Choroid plexus epithelial cell (primary cell): Measurements from ENCODE around the gene LTK.

Experiments
- DNase-seq: peaks from one replicate; pipeline ENCODE4 v3.0.0-alpha.2; 2010; ENCODE audit warnings: low read depth
- H3K4me3 ChIP-seq: 2 replicates; pipeline ENCODE4 v1.5.1; 2011; ENCODE audit warnings: low read depth, mild to moderate bottlenecking, control low read depth, low read length, moderate library complexity
- TF ChIP-seq, protein P1 (sequence below): conservative IDR thresholded peaks from 2 replicates; pipeline ENCODE4 v1.5.1; 2011; ENCODE audit warnings: low read depth, mild to moderate bottlenecking, control low read depth, inconsistent platforms, low read length, moderate library complexity

The LTK gene

DNA sequence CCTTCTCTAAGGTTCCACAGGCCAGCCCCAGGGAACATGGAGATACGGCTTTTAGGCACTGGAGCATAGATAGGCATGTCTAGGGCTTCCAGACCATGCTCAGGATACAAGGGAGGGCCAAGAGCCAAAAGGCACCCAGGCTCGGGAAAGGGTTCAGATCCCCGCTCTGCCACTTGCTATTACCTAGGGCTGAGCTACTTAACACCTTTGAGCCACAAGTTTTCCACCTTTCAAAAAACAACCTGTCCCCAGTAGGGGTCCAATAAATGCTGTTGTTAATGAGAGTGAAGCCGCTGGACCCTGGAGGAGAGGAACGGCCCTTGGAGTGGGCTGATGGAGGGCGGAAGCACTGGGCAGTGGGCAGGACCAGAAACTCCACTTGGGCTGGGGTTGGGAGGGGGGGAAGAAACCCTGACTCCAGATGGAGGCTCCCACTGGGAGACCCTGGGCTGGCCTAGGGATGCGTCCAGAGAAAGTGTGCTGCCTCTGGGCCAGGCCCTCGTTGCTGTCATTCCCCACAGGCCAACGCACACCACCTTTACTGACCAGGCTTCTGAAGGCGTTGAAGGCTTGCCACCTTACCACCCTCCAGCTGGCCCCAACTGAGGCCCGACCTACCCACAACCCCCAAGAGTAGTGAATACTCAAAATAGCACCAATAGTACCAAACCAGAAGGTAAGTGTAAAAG, 28.5 kb downstream of the LTK start:
- no peak overlapping the region for H3K4me3 ChIP-seq
- TF ChIP-seq, protein P1, sequence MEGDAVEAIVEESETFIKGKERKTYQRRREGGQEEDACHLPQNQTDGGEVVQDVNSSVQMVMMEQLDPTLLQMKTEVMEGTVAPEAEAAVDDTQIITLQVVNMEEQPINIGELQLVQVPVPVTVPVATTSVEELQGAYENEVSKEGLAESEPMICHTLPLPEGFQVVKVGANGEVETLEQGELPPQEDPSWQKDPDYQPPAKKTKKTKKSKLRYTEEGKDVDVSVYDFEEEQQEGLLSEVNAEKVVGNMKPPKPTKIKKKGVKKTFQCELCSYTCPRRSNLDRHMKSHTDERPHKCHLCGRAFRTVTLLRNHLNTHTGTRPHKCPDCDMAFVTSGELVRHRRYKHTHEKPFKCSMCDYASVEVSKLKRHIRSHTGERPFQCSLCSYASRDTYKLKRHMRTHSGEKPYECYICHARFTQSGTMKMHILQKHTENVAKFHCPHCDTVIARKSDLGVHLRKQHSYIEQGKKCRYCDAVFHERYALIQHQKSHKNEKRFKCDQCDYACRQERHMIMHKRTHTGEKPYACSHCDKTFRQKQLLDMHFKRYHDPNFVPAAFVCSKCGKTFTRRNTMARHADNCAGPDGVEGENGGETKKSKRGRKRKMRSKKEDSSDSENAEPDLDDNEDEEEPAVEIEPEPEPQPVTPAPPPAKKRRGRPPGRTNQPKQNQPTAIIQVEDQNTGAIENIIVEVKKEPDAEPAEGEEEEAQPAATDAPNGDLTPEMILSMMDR: no peak
- DNase-seq: no peak

DNA sequence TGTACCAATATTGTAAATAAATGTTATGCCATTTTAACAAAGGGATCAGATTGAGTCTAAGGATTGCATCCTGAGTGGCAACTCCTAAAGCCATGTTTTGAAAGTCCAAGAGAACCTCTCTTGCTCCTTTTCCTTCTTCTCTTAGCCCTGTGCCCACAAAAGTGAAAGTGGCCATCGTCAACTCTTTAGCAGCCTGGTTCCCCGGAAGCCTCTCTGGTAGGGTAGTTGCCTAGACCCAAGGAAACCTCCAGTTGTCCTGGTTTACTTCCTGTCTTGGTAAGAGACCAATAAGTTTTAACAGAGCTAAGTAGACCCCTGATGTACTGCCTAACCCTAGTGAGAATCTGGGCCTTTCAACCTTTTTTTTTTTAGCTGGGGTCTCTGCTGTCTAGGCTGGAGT, 30.1 kb downstream of the LTK start:
- no peak for DNase-seq
- TF ChIP-seq, protein P1: no peak
- no peak overlapping the region for H3K4me3 ChIP-seq

DNA sequence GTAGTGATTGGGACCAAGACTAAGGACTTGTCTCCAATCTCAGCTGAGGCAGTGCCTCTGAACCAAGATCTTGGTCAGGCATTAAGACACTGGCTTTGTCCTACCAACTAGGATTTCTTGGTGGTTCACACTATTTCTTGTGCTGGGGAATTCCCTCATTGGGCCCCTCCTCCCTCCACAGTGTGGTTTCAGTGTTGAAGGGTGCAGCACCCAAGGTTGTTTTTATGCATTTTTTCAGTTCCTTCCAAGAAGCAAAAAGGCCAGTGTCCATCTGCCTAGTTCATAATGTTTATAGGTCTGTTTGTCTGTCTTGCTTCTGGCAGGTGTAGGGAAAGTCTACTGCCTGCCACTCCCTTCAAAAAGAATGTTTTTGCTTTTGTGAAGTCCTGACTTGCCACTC, 30.5 kb downstream of the LTK start:
- peak; percentile 61 for DNase-seq
- no peak overlapping the region for H3K4me3 ChIP-seq
- TF ChIP-seq, protein P1: no peak

DNA sequence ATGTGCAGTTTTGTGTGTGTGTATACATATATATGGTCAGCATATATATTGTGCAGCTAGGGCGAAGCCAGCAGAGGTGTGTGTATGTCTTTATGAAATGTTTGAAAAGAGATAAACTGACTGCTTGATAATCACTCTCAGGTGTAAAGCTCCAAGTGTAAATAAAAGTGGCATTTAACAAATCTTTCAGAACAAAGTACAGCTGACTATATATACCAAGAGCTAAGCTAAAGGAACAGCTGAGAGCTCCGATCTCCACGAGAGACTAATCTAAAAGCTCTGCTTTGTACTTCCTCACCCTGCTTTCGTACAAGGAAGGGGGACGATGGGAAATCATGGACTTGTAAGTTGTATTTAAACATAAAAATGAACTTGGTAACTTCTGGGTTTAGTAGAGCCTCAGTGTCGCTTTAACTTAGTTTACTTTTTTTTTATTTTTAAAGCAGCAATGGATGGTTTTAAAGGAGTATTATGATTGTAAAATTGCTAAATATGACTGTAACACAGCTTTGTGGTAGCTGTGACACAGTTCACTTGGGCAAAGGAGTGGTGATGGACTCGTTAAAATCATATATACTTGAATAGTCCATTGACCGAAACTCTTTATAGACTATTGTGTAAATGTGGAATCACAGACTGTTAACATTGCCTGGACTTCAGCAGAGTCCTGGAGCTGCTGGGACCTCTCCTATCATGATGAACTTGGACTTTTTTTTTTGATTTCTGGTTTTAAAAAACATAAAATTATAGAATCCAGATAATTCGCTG, 31.3 kb downstream of the LTK start:
- DNase-seq: no peak
- TF ChIP-seq, protein P1: no peak
- H3K4me3 ChIP-seq: no peak overlapping the region

DNA sequence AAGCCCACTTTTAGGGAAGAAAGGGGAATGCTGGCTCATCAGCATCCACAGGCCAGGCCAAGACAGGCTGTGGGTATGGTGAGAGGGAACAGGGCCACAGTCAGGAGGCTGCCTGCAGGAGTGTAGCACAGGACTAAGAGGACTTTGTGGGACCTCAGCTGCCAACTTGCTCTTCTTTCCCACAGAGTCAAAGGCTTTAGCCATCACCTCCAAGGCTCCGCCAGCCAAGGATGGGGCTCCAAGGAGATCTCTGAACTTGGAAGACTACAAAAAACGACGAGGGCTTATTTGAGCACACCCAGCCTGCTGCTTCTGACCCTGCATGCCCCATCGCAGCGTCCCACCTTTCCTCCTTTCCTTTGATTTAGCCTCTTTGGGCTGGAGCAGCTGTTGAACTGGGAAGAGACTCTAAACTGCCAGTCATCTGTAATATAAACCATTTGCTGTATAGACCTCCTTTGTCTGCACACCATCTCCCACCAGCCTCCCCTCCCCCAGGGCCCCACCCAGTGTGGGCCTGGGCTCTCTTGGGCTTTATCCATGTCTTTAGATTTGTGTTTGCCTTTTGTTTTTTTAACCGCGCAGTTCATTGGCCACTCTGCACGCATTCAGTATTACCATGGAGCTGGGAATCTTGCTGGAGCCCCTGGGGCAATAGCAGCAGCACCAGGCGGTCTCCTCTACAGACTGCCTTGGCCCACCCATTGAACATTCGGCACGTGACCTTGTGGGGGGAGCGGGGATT, 33.1 kb downstream of the LTK start:
- no peak for DNase-seq
- H3K4me3 ChIP-seq: no peak overlapping the region
- TF ChIP-seq, protein P1: no peak

DNA sequence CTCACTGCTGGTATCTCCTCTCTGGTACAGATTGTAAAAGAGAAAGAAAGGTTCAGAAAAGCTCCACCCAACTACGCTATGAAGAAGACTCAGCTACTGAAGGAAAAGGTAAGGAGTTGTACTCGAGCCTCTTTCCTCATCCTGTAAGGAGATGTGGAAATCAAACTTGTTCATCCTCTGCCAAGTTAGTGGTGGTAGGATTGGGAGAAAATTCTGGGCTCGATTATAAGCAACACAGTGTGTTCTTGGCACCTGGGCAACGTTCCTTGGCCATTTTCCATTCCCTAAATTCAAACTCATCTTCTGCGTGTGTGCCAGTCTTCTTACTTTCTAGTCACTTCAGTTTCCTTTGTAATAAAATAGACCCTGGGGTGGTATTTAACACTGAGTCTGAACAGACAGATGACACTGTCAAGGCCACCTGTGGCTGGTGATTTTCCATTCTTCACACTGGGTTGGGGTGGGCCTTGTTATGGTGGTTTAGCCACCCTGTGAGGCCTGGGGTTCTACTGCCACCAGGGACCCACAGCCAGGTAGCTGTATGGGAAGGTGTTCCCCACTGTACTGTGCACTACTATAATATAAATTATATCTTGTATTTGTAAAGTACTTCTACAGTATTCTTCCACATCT, 37.1 kb downstream of the LTK start:
- TF ChIP-seq, protein P1: no peak
- DNase-seq: peak; percentile 35
- H3K4me3 ChIP-seq: no peak overlapping the region
